ENCODE measurements around the gene PIK3C3. TPM values are rescaled to one million over a fixed set of nuclear protein-coding genes. Genes with fewer than 3 reads are reported as not detected.

Gene PIK3C3
- total RNA-seq (2021) (49.6 and 50.8 TPM in 2 replicates), Bru-seq, nascent RNA (percentile 84 among the genes with signal in this experiment), BruChase-seq, experiment 1, labeled RNA remaining after a 2-hour chase (percentile 75 among the genes with signal in this experiment), BruChase-seq, experiment 2, labeled RNA remaining after a 6-hour chase (percentile 61 among the genes with signal in this experiment)
- long read RNA-seq, full-length matches to known transcripts, result 33 of 50 reads
- long read RNA-seq, partial matches to known transcripts, result 7 of 50 reads
- long read RNA-seq, other reads (novel, unspliced or antisense), result 10 of 50 reads

DNA sequence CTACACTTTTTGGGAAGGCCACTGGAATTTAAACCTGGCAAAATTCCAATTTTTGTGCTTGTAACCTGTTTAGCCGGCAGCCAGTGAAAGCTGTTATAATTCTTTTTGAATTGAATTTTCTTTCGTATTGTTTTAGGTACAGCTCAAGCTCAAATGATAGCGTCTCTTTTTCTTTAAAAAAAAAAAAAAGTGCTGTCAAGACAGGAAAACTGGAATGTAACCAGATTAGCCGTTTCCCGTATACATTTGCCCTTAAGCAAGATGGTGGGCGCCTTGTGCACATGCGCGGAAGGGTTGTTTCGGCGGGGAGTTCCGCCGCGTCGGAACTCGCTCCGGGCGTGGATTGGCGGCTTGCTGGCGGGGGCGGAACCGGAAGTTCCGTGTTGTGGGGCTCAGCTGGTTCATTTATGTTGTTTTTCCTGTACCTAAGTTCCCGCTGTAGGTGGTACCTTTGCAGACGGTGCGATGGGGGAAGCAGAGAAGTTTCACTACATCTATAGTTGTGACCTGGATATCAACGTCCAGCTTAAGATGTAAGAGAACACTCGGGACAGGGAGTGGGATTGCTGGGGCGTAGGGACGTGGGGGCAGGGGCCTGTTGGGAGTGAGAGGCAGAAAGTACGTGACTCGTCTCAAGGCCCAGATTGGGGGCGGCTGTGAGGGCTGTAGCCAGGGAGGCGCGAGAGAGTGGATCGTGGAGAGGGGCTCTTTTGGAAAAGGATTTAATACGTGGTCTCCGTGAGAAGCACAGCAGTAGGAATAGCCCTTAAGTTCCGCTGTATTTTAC is at the start of gene PIK3C3:
PIK3C3 (plus strand) TSS at position 408 of the 787 bp plus-strand sequence; CDS start at position 466, 58 bp downstream.
- Histone ChIP-seq H3K27me3 (replicated peaks; ENCODE audit: insufficient read depth, low read depth, low read length, poor library complexity) (no peaks in the 10 kb centered on the region), H3K4me3 (ENCODE audit: low read depth, low read length, poor library complexity, severe bottlenecking) (peak within 1 kb of the TSS; percentile 76), H3K4me1 (ENCODE audit: insufficient read depth, low read length, poor library complexity, severe bottlenecking) (peaks cover 4% of the 10 kb centered on the region), H3K36me3 (ENCODE audit: insufficient read depth, low read length, poor library complexity, severe bottlenecking) (peaks cover 12% of the 10 kb centered on the region), H3K27ac (ENCODE audit: low read depth, low read length, poor library complexity, severe bottlenecking) (peak within 1 kb of the TSS; percentile 62), H3K9me3 (ENCODE audit: low read depth, low read length, poor library complexity, severe bottlenecking) (no peaks in the 10 kb centered on the region)
- no peak for TF ChIP-seq EZH2 (IDR thresholded peaks at IDR 0.05; ENCODE audit: borderline replicate concordance, low read depth, low read length, poor library complexity, severe bottlenecking)
- TF ChIP-seq, protein P1, sequence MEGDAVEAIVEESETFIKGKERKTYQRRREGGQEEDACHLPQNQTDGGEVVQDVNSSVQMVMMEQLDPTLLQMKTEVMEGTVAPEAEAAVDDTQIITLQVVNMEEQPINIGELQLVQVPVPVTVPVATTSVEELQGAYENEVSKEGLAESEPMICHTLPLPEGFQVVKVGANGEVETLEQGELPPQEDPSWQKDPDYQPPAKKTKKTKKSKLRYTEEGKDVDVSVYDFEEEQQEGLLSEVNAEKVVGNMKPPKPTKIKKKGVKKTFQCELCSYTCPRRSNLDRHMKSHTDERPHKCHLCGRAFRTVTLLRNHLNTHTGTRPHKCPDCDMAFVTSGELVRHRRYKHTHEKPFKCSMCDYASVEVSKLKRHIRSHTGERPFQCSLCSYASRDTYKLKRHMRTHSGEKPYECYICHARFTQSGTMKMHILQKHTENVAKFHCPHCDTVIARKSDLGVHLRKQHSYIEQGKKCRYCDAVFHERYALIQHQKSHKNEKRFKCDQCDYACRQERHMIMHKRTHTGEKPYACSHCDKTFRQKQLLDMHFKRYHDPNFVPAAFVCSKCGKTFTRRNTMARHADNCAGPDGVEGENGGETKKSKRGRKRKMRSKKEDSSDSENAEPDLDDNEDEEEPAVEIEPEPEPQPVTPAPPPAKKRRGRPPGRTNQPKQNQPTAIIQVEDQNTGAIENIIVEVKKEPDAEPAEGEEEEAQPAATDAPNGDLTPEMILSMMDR (conservative IDR thresholded peaks at IDR 0.05; ENCODE audit: low read depth, low read length), result no peak
- no TSS peak for BruUV-seq (replicated peaks)
- ChIA-PET CTCF (no interaction called here), POLR2A (ENCODE audit: low non-redundant PET) (interaction anchor here (0.6 kb wide), 1 partner anchor 145 kb away, joined by 3 read pairs; no protein-coding TSS in a partner anchor)
- intact Hi-C loops (cut with micrococcal nuclease; ENCODE audit: unreplicated experiment), result no loop called here
- peak; percentile 98 for DNase-seq (ENCODE audit: low spot score)

- intact Hi-C loops (cut with micrococcal nuclease; ENCODE audit: unreplicated experiment), result loop anchor here (5.0 kb wide), 1 partner anchor 969 kb away; no protein-coding TSS in a partner anchor
- no peak overlapping the region for H3K27ac ChIP-seq (ENCODE audit: low read depth, low read length, poor library complexity, severe bottlenecking)
- H3K27me3 ChIP-seq (replicated peaks; ENCODE audit: insufficient read depth, low read depth, low read length, poor library complexity), result no peaks in the 10 kb centered on the region
- no peak for DNase-seq (ENCODE audit: low spot score)
- no peaks in the 10 kb centered on the region for H3K9me3 ChIP-seq (ENCODE audit: low read depth, low read length, poor library complexity, severe bottlenecking)
- no peaks in the 10 kb centered on the region for H3K4me1 ChIP-seq (ENCODE audit: insufficient read depth, low read length, poor library complexity, severe bottlenecking)
- H3K4me3 ChIP-seq (ENCODE audit: low read depth, low read length, poor library complexity, severe bottlenecking), result no peak overlapping the region
- ChIA-PET POLR2A (ENCODE audit: low non-redundant PET) (no interaction called here), CTCF (no interaction called here)
- no peaks in the 10 kb centered on the region for H3K36me3 ChIP-seq (ENCODE audit: insufficient read depth, low read length, poor library complexity, severe bottlenecking)
- no TSS peak for BruUV-seq (replicated peaks)
- TF ChIP-seq EZH2 (IDR thresholded peaks at IDR 0.05; ENCODE audit: borderline replicate concordance, low read depth, low read length, poor library complexity, severe bottlenecking), result no peak
- TF ChIP-seq, protein P1 (conservative IDR thresholded peaks at IDR 0.05; ENCODE audit: low read depth, low read length), result no peak
Observed at GRCh38 chr18:41905786-41906527, 49.1 kb upstream of the PIK3C3 start.

GRCh38 chr18:41906528-41907146 is 48.4 kb upstream of the PIK3C3 start:
- TF ChIP-seq, protein P1 (conservative IDR thresholded peaks at IDR 0.05; ENCODE audit: low read depth, low read length), result peak; percentile 78
- TF ChIP-seq EZH2 (IDR thresholded peaks at IDR 0.05; ENCODE audit: borderline replicate concordance, low read depth, low read length, poor library complexity, severe bottlenecking), result no peak

More at GRCh38 chr18:41906528-41907146, 48.4 kb upstream of the PIK3C3 start:
- H3K27ac ChIP-seq (ENCODE audit: low read depth, low read length, poor library complexity, severe bottlenecking), result no peak overlapping the region
- H3K27me3 ChIP-seq (replicated peaks; ENCODE audit: insufficient read depth, low read depth, low read length, poor library complexity), result no peaks in the 10 kb centered on the region
- no peaks in the 10 kb centered on the region for H3K9me3 ChIP-seq (ENCODE audit: low read depth, low read length, poor library complexity, severe bottlenecking)
- no peaks in the 10 kb centered on the region for H3K36me3 ChIP-seq (ENCODE audit: insufficient read depth, low read length, poor library complexity, severe bottlenecking)
- CTCF ChIA-PET, result no interaction called here
- BruUV-seq (replicated peaks), result no TSS peak
- intact Hi-C loops (cut with micrococcal nuclease; ENCODE audit: unreplicated experiment), result loop anchor here (5.0 kb wide), 1 partner anchor 969 kb away; no protein-coding TSS in a partner anchor
- POLR2A ChIA-PET (ENCODE audit: low non-redundant PET), result no interaction called here
- H3K4me1 ChIP-seq (ENCODE audit: insufficient read depth, low read length, poor library complexity, severe bottlenecking), result no peaks in the 10 kb centered on the region
- H3K4me3 ChIP-seq (ENCODE audit: low read depth, low read length, poor library complexity, severe bottlenecking), result no peak overlapping the region
- DNase-seq (ENCODE audit: low spot score), result peak; percentile 55

Data from A673 (cell line).